Measurements from ENCODE around the gene SNX7.

The SNX7 gene

GRCh38 chr1:98696077-98696476 lies 34.6 kb downstream of the SNX7 start:
- no peak overlapping the region for H3K4me3 ChIP-seq (ENCODE audit: low read depth, low read length)

- H3K4me3 ChIP-seq (ENCODE audit: low read depth, low read length), result no peak overlapping the region
Observed at GRCh38 chr1:98697781-98698180, 36.3 kb downstream of the SNX7 start.

GRCh38 chr1:98698625-98699024 lies 37.1 kb downstream of the SNX7 start:
- no peak overlapping the region for H3K4me3 ChIP-seq (ENCODE audit: low read depth, low read length)

GRCh38 chr1:98700228-98700627 lies 38.7 kb downstream of the SNX7 start:
- H3K4me3 ChIP-seq (ENCODE audit: low read depth, low read length), result no peak overlapping the region

- no peak overlapping the region for H3K4me3 ChIP-seq (ENCODE audit: low read depth, low read length)
Observed at GRCh38 chr1:98702976-98703375, 41.5 kb downstream of the SNX7 start.

- no peak overlapping the region for H3K4me3 ChIP-seq (ENCODE audit: low read depth, low read length)
Observed at GRCh38 chr1:98704474-98704873, 43.0 kb downstream of the SNX7 start.

- H3K4me3 ChIP-seq (ENCODE audit: low read depth, low read length), result no peak overlapping the region
Observed at GRCh38 chr1:98704971-98705370, 43.5 kb downstream of the SNX7 start.

- H3K4me3 ChIP-seq (ENCODE audit: low read depth, low read length), result no peak overlapping the region
Observed at GRCh38 chr1:98705591-98705990, 44.1 kb downstream of the SNX7 start.

- no peak overlapping the region for H3K4me3 ChIP-seq (ENCODE audit: low read depth, low read length)
Observed at GRCh38 chr1:98706173-98706843, 44.8 kb downstream of the SNX7 start.

- H3K4me3 ChIP-seq (ENCODE audit: low read depth, low read length), result no peak overlapping the region
Observed at GRCh38 chr1:98707556-98707955, 46.0 kb downstream of the SNX7 start.

GRCh38 chr1:98709906-98710305 lies 48.4 kb downstream of the SNX7 start:
- H3K4me3 ChIP-seq (ENCODE audit: low read depth, low read length), result no peak overlapping the region

- no peak overlapping the region for H3K4me3 ChIP-seq (ENCODE audit: low read depth, low read length)
Observed at GRCh38 chr1:98723574-98723973, 62.1 kb downstream of the SNX7 start.

- H3K4me3 ChIP-seq (ENCODE audit: low read depth, low read length), result no peak overlapping the region
Observed at GRCh38 chr1:98732985-98733781, 71.7 kb downstream of the SNX7 start.

GRCh38 chr1:98733782-98734112 lies 72.2 kb downstream of the SNX7 start:
- no peak overlapping the region for H3K4me3 ChIP-seq (ENCODE audit: low read depth, low read length)

- no peak overlapping the region for H3K4me3 ChIP-seq (ENCODE audit: low read depth, low read length)
Observed at GRCh38 chr1:98735756-98736155, 74.2 kb downstream of the SNX7 start.

- no peak overlapping the region for H3K4me3 ChIP-seq (ENCODE audit: low read depth, low read length)
Observed at GRCh38 chr1:98737835-98738234, 76.3 kb downstream of the SNX7 start.

- H3K4me3 ChIP-seq (ENCODE audit: low read depth, low read length), result no peak overlapping the region
Observed at GRCh38 chr1:98739762-98740161, 78.2 kb downstream of the SNX7 start.

GRCh38 chr1:98741164-98741563 lies 79.6 kb downstream of the SNX7 start:
- H3K4me3 ChIP-seq (ENCODE audit: low read depth, low read length), result no peak overlapping the region

GRCh38 chr1:98749152-98749756 lies 87.7 kb downstream of the SNX7 start:
- H3K4me3 ChIP-seq (ENCODE audit: low read depth, low read length), result no peak overlapping the region

- H3K4me3 ChIP-seq (ENCODE audit: low read depth, low read length), result no peak overlapping the region
Observed at GRCh38 chr1:98754176-98754575, 92.7 kb downstream of the SNX7 start.

- H3K4me3 ChIP-seq (ENCODE audit: low read depth, low read length), result no peak overlapping the region
Observed at GRCh38 chr1:98761219-98761865, 99.8 kb downstream of the SNX7 start.

Measured in iPS-11a (cell line).